ENCODE measurements around the gene BPIFB4.

Gene BPIFB4

DNA sequence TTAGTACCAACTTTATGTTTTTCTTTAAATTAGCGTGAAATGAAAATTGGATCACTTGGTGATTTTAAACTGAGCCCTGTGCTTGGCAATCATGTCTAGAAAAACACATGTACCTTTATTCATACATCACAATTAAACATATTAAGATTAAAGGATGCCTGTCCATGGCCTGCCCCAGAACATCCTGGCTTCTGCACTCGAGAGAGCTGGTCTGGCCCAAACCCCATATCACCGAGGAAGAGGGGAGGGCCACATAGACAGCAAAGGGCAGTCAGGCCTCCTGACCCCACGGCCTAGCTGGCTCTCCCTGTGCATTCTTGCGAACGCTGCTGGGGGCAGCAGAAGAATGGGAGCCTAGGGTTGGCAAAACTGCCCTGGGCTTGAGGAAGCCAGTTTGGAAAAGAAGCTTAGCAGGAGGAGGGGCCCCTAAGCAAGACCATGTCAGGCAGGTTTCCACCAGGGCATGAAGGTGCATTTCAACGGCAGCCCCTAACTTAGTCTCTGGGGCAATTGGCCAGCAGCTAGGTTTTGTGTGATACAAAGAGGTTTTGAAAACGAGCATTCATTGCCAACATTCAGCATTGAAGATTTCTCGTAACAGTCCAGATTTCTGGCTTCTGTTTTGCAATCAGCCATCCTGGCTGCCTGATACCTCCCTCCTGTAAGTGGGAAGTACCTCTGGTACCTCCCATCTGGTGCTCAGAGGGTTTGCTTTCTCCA, 17.2 kb upstream of the BPIFB4 start:
- DNase-seq (ENCODE audit: low read depth) = no peak

DNA sequence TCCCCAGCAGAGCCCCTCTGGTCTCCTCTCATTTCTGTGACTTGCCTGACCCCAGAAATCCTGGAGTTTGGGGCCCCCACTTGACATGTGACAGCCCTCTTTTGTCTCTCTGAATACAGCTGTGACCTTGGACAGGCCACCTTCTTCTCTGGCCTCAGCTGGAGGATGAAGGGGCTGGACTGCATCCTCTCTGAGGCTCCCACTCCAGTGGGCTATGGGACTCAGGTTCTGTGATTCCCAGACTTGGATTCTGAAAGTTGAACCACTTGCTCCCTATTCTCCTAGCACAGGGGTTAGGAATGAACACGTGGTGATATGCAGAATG, 16.7 kb upstream of the BPIFB4 start:
- DNase-seq (ENCODE audit: low read depth) = no peak

DNA sequence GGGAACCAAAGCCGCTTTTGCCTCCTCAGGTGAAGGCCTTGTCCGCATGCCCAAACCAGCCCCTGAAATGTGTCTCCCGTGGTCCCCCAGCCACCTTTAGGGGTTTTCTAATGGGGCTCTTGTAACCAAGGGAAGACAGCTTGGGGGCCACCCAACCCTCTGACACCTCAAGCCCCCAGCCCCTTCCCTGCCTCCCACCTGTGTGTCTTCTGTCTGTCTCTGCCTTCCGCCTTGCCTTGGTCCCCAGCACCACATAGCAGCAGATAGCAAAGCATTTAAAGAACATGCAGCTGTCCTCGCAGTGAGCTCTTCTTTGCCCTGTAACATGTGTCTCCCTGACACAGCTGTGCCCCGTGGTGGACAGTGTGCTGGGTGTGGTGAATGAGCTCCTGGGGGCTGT, 16.2 kb upstream of the BPIFB4 start:
- no peak for DNase-seq (ENCODE audit: low read depth)

DNA sequence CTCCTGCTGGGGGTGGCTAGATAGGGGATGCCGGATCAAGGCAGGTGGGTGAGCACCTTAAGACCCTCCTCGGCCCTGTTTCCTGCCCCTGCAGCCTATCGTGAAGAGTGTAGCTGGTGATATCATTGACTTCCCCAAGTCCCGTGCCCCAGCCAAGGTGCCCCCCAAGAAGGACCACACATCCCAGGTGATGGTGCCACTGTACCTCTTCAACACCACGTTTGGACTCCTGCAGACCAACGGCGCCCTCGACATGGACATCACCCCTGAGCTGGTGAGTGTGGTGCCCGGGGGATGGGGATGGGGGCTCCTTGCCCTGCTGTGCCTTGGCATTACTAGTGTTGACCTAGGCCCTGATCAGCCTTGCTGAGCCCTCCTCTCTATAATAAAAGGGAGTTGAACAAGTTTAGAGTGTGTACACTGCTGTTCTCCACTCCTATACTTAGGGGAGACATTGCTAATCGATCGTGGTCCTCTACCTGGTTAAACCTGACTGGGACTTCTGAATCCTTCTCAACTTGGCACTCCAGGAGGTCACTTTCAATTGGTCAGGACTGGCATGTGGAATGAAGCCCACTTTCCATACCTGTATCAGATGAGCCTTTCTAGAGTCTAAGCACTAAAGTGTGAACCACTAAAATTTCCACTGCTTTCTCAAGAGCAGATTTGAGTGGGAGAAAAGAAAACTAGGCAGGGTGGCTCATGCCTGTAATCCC, 14.7 kb upstream of the BPIFB4 start:
- no peak for DNase-seq (ENCODE audit: low read depth)

- DNase-seq (ENCODE audit: low read depth) = no peak
Observed at GRCh38 chr20:33065785-33066184, 13.7 kb upstream of the BPIFB4 start.

DNA sequence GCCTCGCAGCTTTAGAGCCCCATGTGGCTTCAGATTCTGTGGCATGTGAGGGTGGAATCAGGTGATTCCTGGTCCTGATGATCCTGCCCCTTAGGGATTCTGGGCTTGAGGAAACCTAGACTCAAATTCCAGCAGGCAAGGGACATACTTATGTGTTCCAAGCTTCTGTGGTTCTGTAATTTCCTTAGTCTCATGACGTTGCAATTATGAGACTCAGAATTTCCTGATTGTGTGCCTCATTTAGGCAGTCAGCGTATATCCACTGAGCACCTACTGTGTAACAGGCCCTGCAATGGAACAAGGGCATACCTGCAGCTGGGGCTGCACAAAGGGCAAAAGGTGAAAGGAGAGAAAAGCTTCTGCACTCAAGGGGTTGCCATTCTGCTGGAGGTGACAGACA, 11.6 kb upstream of the BPIFB4 start:
- DNase-seq (ENCODE audit: low read depth) = no peak

GRCh38 chr20:33068251-33068939, 11.0 kb upstream of the BPIFB4 start:
- DNase-seq (ENCODE audit: low read depth) = no peak

GRCh38 chr20:33069673-33070072, 9.8 kb upstream of the BPIFB4 start:
- DNase-seq (ENCODE audit: low read depth) = no peak

DNA sequence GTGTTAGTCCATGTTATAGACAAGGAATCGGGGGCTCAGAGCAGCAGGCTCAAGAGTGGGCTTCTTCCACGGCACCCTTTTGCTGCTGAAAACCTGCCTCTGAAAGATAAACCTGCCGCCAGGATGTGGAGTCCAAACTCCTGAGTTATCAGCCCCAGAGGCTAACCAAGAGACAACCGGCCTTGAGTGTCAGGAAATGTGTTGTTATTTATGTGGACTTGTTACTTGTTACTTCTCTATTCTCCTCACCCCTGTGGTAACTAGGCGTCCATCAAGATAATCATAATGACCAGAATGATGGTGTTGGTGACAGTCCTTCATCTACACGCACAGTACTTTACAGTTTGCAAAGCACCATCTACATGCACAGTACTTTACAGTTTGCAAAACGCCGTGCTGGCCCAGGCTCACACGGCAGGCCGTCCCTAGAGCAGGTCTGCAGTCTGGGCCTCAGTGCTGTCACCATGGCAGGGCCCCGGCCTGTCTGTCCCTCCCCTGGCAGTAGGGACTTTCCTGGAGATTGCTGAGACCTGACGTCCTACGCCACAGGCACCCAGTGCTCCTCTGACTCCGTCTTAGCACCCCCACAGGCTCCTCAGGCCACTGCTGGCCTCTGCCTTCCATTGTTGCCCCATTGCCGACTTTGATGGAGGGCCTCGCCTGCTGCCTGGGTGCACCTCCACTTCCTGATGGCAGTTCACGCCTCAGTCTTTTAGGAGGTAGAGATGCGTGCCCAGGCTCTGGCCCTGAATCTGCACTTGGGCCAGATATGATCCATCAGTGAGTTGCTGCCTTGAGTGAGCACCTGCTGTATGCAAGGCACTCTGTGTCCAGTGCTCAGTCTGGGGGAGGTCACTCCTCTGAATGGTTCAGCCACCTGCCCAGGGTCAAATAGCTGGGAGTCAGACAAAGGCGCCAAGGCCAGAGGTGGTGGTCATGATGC, 9.1 kb upstream of the BPIFB4 start:
- DNase-seq (ENCODE audit: low read depth) = no peak

DNA sequence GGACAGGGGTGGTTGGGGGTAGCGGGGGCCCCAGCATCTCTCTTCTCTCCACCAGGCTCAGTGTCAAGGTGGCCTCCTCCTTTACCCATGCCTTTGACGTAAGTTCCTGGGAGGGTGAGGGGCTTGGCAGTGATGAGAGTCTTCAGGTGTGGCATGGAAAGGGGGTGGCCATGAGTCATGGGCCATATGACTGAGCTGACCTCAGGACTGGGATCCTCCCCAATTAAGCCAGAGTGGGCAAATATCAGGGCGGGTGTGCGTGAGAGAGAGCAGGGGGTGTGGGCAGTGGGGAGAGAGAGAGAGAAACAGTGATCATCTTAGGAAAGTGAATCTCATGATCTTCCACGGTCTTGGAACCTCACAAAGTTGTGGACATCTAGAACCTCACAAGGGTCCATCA, 8.2 kb upstream of the BPIFB4 start:
- DNase-seq (ENCODE audit: low read depth) = no peak

GRCh38 chr20:33072362-33072761, 7.1 kb upstream of the BPIFB4 start:
- DNase-seq (ENCODE audit: low read depth) = no peak

- DNase-seq (ENCODE audit: low read depth) = no peak
Observed at GRCh38 chr20:33072813-33073212, 6.6 kb upstream of the BPIFB4 start.

DNA sequence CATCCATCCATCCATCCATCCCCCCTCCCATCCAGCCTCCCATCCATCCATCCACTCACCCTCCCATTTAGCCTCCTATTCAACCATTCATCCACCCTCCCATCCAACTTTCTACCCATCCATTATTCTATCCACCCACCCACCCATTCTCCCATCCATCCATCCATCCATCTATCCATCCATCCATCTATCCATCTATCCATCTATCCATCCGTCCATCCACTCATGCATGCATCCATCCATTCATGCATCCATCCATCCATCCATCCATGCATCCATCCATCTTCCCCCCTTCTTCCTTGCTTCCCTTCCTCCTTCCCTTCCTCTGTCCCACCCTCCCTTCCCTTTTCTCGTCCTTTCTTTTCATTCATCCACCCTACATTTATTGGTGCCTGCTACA, 4.8 kb upstream of the BPIFB4 start:
- DNase-seq (ENCODE audit: low read depth) = no peak

- no peak for DNase-seq (ENCODE audit: low read depth)
Observed at GRCh38 chr20:33075281-33075680, 4.2 kb upstream of the BPIFB4 start.

- DNase-seq (ENCODE audit: low read depth) = no peak
Observed at GRCh38 chr20:33076662-33077372, 2.6 kb upstream of the BPIFB4 start.

DNA sequence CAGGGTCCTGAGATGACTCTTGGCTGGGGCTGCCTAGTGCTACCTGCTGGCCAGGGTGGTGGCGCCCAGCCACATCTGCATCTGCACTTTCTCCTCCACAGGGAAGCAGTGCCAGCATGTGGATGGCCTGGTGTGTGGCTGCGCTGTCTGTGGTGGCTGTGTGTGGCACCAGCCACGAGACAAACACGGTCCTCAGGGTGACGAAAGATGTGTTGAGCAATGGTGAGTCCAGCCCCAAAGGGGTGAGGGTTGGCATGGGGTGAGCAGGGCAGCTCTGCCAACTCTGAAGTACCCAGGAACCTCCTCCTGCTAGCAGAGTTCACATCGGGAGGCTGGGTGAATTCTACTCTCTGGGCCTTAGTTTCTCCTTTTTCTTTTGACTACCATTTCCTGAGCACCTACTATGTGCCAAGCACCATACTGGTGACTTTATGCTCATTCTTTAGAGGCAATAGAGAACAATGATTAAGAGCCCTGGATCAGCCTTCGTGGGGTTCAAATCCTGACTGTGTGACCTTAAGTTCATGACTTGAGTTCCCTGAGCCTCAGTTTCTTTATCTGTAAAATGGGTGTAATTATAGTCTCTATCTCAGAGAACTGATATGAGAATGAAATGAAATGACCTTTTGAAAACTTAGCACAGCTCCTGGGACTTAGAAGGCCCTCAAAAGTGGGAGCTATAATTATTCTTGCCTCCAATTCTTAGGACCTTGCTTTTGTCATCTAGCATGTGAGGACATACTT, 2.1 kb downstream of the BPIFB4 start:
- no peak for DNase-seq (ENCODE audit: low read depth)

DNA sequence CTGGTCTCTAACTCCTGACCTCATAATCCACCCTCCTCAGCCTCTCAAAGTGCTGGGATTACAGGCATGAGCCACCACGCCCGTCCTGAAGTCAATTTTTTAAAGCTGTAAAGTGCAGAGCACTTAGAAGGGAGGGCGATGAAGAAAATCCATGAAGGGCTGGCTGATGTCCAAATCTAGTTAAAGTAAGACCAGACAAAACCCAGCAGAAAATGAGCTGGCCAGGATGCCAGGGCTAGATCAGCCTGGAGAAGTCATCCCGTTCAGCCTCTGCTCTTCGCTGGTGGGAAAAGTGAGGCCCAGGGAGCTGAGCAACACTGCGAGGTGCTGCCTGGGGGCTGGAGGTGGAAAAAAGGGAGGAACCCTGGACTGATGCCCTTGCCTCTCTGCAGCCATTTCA, 3.1 kb downstream of the BPIFB4 start:
- DNase-seq (ENCODE audit: low read depth) = no peak

GRCh38 chr20:33083544-33084340, 4.3 kb downstream of the BPIFB4 start:
- DNase-seq (ENCODE audit: low read depth) = no peak

GRCh38 chr20:33084722-33085121, 5.3 kb downstream of the BPIFB4 start:
- DNase-seq (ENCODE audit: low read depth) = no peak

Data from stimulated activated CD8-positive, alpha-beta memory T cell treated with anti-CD3 and anti-CD28 coated beads, Interleukin-15, amount 100 ng/mL, for 24 hours (primary cell).